Testis (tissue), 2 donors: ENCODE data around the gene COL23A1.

Experiments used
- POLR2A ChIP-seq: fragments of 450-650 bp; IDR thresholded peaks from one replicate; pipeline ENCODE4 v1.6.1; 2017; ENCODE audit warnings: antibody characterized with exemption, mild to moderate bottlenecking, moderate library complexity
- TF ChIP-seq, protein P1 (sequence below), 3 experiments: fragments of 450-650 bp in 2 of 3; fragments of 200-600 bp in 1 of 3; sonication (generic) in 1 of 3; IDR thresholded peaks; one replicate each; pipeline ENCODE4 v1.5.1; 2016 to 2019; ENCODE audit warnings: antibody characterized with exemption in 3 of 3, mild to moderate bottlenecking in 2 of 3, moderate library complexity in 1 of 3

DNA sequence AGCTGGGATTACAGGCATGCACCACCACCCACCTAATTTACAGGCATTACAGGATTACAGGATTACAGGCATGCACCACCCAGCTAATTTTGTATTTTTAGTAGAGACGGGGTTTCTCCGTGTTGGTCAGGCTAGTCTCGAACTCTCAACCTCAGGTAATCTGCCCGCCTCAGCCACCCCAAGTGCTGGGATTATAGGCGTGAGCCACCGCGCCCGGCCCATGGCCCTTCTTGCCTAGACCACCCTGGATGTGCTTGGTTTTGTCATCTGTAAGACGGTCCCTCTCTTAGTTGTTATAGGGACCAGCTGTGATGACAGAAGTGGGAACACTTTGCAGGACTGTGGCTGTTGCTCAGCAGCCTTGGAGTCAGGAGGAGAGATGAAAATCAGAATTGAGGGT is 354.1 kb downstream of the COL23A1 start:
- no peak for TF ChIP-seq POLR2A
- TF ChIP-seq, protein P1, sequence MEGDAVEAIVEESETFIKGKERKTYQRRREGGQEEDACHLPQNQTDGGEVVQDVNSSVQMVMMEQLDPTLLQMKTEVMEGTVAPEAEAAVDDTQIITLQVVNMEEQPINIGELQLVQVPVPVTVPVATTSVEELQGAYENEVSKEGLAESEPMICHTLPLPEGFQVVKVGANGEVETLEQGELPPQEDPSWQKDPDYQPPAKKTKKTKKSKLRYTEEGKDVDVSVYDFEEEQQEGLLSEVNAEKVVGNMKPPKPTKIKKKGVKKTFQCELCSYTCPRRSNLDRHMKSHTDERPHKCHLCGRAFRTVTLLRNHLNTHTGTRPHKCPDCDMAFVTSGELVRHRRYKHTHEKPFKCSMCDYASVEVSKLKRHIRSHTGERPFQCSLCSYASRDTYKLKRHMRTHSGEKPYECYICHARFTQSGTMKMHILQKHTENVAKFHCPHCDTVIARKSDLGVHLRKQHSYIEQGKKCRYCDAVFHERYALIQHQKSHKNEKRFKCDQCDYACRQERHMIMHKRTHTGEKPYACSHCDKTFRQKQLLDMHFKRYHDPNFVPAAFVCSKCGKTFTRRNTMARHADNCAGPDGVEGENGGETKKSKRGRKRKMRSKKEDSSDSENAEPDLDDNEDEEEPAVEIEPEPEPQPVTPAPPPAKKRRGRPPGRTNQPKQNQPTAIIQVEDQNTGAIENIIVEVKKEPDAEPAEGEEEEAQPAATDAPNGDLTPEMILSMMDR (IDR thresholded peaks at IDR 0.05) = no peak
